PC-9 (cell line): Measurements from ENCODE around the gene TRABD2B.

Experiments
- CTCF ChIP-seq: fragments of 200-600 bp; sonication (generic); conservative IDR thresholded peaks from 2 replicates; pipeline ENCODE4 v1.6.1; 2017; ENCODE audit warnings: mixed run types, antibody characterized with exemption, mild to moderate bottlenecking, moderate library complexity
- EZH2 ChIP-seq: fragments of 200-600 bp; sonication (generic); IDR thresholded peaks from 2 replicates; pipeline ENCODE4 v1.8.0; 2017; ENCODE audit warnings: antibody characterized with exemption, low read depth

DNA sequence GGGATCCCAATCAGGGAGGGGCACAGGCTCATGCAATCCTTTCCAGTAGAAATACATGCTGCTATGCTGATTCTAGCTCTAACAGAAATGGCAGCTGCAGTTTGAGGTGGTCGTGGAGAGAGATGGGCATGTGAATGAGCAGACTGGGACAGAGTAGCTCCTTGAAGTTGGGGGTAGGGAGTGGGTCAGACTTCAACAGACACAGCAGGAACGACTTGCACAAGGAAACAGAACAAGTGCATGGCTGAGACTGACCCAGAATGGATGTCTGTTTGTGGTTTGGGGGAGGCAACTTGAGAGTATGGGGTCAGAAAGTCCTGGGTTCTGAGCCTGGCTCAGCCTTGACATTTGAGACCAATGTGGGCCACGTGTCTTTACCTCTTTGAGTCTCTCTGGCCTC, 25.1 kb upstream of the TRABD2B start:
- TF ChIP-seq CTCF: no peak
- no peak for TF ChIP-seq EZH2
